ENCODE data around the gene IZUMO4. TPM values are rescaled to one million over a fixed set of nuclear protein-coding genes. Genes with fewer than 3 reads are reported as not detected.

The IZUMO4 gene
- total and polyA plus RNA-seq, 10 of the 15 experiments (the other 5 are each of a cell fraction or from before 2014, with no cell fraction given) = 0.53 to 27.1 (median 7.5) TPM

DNA sequence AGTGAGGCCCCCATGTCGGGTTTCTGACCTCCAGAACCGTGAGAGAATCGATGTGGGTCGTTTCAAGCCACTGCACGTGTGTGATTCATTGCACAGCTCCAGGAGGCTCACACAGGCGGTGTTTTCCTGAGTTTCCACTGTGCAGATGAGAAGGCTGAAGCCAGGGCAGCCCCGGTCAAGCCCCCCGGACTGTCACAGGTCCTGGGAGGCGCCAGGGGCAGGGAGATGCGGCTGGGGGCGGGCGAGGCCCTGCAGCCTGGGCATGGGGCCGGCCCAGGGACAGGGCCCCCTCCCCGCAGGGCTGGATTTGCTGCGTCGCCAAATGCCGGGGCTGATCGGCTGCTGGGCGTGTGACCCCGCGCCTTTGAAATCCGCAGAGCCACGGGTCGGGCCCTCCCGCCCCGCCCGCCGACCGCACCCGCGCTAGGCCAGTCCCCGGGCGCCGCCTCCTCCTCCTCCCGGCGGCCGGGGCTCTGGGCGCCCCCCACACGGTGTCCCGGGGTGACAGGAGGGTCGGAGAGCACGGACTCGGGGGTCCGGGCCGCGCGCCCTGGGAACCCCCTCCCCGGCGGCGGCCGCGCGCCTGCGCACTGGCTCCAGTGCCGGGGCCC is 35.7 kb upstream of the IZUMO4 start (continued):
- TF ChIP-seq USF2 (IDR thresholded peaks at IDR 0.05; ENCODE audit: borderline replicate concordance, low read depth, low read length) (no peak), SIX5 (IDR thresholded peaks at IDR 0.05; ENCODE audit: low read depth, low read length, severe bottlenecking) (no peak), LARP7 (IDR thresholded peaks at IDR 0.05) (peak; percentile 64), YBX1 (IDR thresholded peaks at IDR 0.05) (no peak), POLR2AphosphoS5 (IDR thresholded peaks at IDR 0.05; ENCODE audit: low read length) (peak; percentile 24; the same call in 1 of the 2 replicates), EZH2 (IDR thresholded peaks at IDR 0.05; ENCODE audit: borderline replicate concordance, control insufficient read depth, low read depth, low read length) (no peak), NBN (IDR thresholded peaks at IDR 0.05) (no peak), NRF1 (conservative IDR thresholded peaks at IDR 0.05; ENCODE audit: low read depth, low read length) (peak; percentile 75), MEF2A (IDR thresholded peaks at IDR 0.05; ENCODE audit: insufficient read depth, low read depth, low read length) (no peak), PAX8 (IDR thresholded peaks at IDR 0.05) (no peak), ATF2 (IDR thresholded peaks at IDR 0.05; ENCODE audit: low read length) (no peak), BACH1 (IDR thresholded peaks at IDR 0.05; ENCODE audit: borderline replicate concordance) (peak; percentile 63; the same call in 1 of the 2 replicates), BRCA1 (IDR thresholded peaks at IDR 0.05; ENCODE audit: low read depth, low read length) (no peak), FOXM1 (IDR thresholded peaks at IDR 0.05; ENCODE audit: low read depth, low read length) (no peak), KAT2A (conservative IDR thresholded peaks at IDR 0.05; ENCODE audit: control insufficient read depth, low read depth, low read length) (no peak), RUNX3 (IDR thresholded peaks at IDR 0.05; ENCODE audit: low read length) (peak; percentile 45), CEBPB (IDR thresholded peaks at IDR 0.05; ENCODE audit: borderline replicate concordance in 1 of 2, low read depth in 2 of 2, low read length in 2 of 2) (no peak), KLF5 (IDR thresholded peaks at IDR 0.05; ENCODE audit: partially characterized antibody) (no peak), RFX5 (IDR thresholded peaks at IDR 0.05; ENCODE audit: low read depth, low read length) (no peak), TBL1XR1 (IDR thresholded peaks at IDR 0.05; ENCODE audit: low read depth, low read length) (peak; percentile 24; the same call in 1 of the 2 replicates), E2F8 (IDR thresholded peaks at IDR 0.05; ENCODE audit: low read depth, partially characterized antibody) (no peak)
- TF ChIP-seq, protein P1, sequence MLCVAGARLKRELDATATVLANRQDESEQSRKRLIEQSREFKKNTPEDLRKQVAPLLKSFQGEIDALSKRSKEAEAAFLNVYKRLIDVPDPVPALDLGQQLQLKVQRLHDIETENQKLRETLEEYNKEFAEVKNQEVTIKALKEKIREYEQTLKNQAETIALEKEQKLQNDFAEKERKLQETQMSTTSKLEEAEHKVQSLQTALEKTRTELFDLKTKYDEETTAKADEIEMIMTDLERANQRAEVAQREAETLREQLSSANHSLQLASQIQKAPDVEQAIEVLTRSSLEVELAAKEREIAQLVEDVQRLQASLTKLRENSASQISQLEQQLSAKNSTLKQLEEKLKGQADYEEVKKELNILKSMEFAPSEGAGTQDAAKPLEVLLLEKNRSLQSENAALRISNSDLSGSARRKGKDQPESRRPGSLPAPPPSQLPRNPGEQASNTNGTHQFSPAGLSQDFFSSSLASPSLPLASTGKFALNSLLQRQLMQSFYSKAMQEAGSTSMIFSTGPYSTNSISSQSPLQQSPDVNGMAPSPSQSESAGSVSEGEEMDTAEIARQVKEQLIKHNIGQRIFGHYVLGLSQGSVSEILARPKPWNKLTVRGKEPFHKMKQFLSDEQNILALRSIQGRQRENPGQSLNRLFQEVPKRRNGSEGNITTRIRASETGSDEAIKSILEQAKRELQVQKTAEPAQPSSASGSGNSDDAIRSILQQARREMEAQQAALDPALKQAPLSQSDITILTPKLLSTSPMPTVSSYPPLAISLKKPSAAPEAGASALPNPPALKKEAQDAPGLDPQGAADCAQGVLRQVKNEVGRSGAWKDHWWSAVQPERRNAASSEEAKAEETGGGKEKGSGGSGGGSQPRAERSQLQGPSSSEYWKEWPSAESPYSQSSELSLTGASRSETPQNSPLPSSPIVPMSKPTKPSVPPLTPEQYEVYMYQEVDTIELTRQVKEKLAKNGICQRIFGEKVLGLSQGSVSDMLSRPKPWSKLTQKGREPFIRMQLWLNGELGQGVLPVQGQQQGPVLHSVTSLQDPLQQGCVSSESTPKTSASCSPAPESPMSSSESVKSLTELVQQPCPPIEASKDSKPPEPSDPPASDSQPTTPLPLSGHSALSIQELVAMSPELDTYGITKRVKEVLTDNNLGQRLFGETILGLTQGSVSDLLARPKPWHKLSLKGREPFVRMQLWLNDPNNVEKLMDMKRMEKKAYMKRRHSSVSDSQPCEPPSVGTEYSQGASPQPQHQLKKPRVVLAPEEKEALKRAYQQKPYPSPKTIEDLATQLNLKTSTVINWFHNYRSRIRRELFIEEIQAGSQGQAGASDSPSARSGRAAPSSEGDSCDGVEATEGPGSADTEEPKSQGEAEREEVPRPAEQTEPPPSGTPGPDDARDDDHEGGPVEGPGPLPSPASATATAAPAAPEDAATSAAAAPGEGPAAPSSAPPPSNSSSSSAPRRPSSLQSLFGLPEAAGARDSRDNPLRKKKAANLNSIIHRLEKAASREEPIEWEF (IDR thresholded peaks at IDR 0.05; ENCODE audit: insufficient replicate concordance, low read depth, low read length) = no peak

All from GM12878 (cell line).